Measurements from ENCODE around the gene RUNX1. TPM values are rescaled to one million over a fixed set of nuclear protein-coding genes. Genes with fewer than 3 reads are reported as not detected.

Gene RUNX1
- total and polyA plus RNA-seq, 2 donors (not counting 3 experiments of a cell fraction or from before 2014, with no cell fraction given), result 4.6 to 17.9 TPM

DNA sequence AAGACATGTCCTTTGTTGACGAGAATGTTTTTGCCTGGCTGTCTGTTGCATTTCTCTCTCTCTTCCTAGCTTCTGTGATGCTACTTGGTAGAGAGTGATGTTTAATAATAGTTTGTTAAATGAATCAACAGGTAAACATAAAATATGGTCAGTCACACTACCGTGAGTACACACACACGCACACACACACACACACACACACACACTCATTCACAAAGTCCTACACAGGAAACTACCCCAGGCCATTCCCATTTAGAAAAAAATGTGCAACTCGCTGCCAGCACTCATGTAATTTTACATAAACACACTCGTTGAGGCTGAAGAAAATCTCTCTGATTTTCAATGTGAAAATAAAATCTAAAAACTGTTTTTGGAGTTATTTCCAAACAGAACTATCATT is 38.7 kb downstream of the RUNX1 start:
- Histone ChIP-seq H2AFZ (ENCODE audit: low read depth, low read length) (no peak overlapping the region), H3K36me3 (ENCODE audit: control insufficient read depth in 2 of 2, extremely low read depth in 1 of 2, insufficient read depth in 2 of 2, low read length in 2 of 2) (no peaks in the 10 kb centered on the region), H4K20me1 (replicated peaks; ENCODE audit: control insufficient read depth, extremely low read depth, insufficient read depth, low read length) (no peaks in the 10 kb centered on the region), H3K79me2 (ENCODE audit: control insufficient read depth, insufficient read depth, low read length) (no peaks in the 10 kb centered on the region), H3K4me1 (ENCODE audit: control insufficient read depth, extremely low read depth, insufficient read depth, low read length) (no peaks in the 10 kb centered on the region), H3K9me3 (replicated peaks; ENCODE audit: control insufficient read depth, insufficient read depth, low read length) (no peaks in the 10 kb centered on the region), H3K9ac (replicated peaks; ENCODE audit: extremely low read depth, insufficient read depth, low read length) (no peak overlapping the region), H3K9me1 (replicated peaks; ENCODE audit: control insufficient read depth, extremely low read depth, insufficient read depth, low read length) (no peaks in the 10 kb centered on the region), H3K4me2 (ENCODE audit: insufficient read depth, low read length) (no peak overlapping the region), H3K27ac (ENCODE audit: insufficient read depth, low read depth, low read length) (no peak overlapping the region), H3K4me3 (replicated peaks in 1 of 3; ENCODE audit: insufficient read depth in 1 of 3, low read depth in 1 of 3, low read length in 3 of 3) (no peak overlapping the region), H3K27me3 (ENCODE audit: control insufficient read depth in 2 of 2, insufficient read depth in 2 of 2, low read length in 2 of 2) (peaks cover 17 to 39% of the 10 kb centered on the region in 2 experiments)
- BruUV-seq (replicated peaks), result no TSS peak
- CTCF ChIA-PET, result no interaction called here
- TF ChIP-seq, protein P1, sequence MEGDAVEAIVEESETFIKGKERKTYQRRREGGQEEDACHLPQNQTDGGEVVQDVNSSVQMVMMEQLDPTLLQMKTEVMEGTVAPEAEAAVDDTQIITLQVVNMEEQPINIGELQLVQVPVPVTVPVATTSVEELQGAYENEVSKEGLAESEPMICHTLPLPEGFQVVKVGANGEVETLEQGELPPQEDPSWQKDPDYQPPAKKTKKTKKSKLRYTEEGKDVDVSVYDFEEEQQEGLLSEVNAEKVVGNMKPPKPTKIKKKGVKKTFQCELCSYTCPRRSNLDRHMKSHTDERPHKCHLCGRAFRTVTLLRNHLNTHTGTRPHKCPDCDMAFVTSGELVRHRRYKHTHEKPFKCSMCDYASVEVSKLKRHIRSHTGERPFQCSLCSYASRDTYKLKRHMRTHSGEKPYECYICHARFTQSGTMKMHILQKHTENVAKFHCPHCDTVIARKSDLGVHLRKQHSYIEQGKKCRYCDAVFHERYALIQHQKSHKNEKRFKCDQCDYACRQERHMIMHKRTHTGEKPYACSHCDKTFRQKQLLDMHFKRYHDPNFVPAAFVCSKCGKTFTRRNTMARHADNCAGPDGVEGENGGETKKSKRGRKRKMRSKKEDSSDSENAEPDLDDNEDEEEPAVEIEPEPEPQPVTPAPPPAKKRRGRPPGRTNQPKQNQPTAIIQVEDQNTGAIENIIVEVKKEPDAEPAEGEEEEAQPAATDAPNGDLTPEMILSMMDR (IDR thresholded peaks at IDR 0.05; ENCODE audit: extremely low read depth in 1 of 2, insufficient read depth in 1 of 2, low read depth in 1 of 2, low read length in 2 of 2), result no peak
- TF ChIP-seq POLR2AphosphoS5 (IDR thresholded peaks at IDR 0.05; ENCODE audit: insufficient read depth, low read depth, low read length) (no peak), MYC (IDR thresholded peaks at IDR 0.05; ENCODE audit: low read depth, low read length) (no peak), FOS (IDR thresholded peaks at IDR 0.05; ENCODE audit: borderline replicate concordance, insufficient read depth, low read length) (no peak), EZH2 (IDR thresholded peaks at IDR 0.05; ENCODE audit: borderline replicate concordance, low read depth, low read length, severe bottlenecking) (no peak), POLR2A (IDR thresholded peaks at IDR 0.05; ENCODE audit: low read depth, low read length) (no peak), GATA2 (IDR thresholded peaks at IDR 0.05; ENCODE audit: insufficient read depth, insufficient read length, low read depth, low read length) (no peak), JUN (IDR thresholded peaks at IDR 0.05; ENCODE audit: borderline replicate concordance, insufficient read depth, insufficient read length, low read depth) (no peak)
- TF ChIP-seq, protein P2, sequence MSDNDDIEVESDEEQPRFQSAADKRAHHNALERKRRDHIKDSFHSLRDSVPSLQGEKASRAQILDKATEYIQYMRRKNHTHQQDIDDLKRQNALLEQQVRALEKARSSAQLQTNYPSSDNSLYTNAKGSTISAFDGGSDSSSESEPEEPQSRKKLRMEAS (IDR thresholded peaks at IDR 0.05; ENCODE audit: insufficient read depth, insufficient read length), result no peak
- POLR2A ChIA-PET, result no interaction called here
- intact Hi-C loops (cut with micrococcal nuclease) (no loop called here), dilution Hi-C loops (cut with MboI; ENCODE audit: extremely low pct_ligation_motif_present, low sequenced_read_pairs) (no loop called here)
- no peak for DNase-seq (ENCODE audit: low read depth, low spot score)
- FAIRE-seq, result no peak

Measured in endothelial cell of umbilical vein (primary cell).